Measurements from ENCODE around the gene PRPF40B. TPM values are rescaled to one million over a fixed set of nuclear protein-coding genes. Genes with fewer than 3 reads are reported as not detected.

PRPF40B gene
- total and polyA plus RNA-seq, 2 donors from 2014 or later = 20.1 to 33.3 TPM

- DNase-seq (no peak), FAIRE-seq (no peak)
- TF ChIP-seq, protein P1, sequence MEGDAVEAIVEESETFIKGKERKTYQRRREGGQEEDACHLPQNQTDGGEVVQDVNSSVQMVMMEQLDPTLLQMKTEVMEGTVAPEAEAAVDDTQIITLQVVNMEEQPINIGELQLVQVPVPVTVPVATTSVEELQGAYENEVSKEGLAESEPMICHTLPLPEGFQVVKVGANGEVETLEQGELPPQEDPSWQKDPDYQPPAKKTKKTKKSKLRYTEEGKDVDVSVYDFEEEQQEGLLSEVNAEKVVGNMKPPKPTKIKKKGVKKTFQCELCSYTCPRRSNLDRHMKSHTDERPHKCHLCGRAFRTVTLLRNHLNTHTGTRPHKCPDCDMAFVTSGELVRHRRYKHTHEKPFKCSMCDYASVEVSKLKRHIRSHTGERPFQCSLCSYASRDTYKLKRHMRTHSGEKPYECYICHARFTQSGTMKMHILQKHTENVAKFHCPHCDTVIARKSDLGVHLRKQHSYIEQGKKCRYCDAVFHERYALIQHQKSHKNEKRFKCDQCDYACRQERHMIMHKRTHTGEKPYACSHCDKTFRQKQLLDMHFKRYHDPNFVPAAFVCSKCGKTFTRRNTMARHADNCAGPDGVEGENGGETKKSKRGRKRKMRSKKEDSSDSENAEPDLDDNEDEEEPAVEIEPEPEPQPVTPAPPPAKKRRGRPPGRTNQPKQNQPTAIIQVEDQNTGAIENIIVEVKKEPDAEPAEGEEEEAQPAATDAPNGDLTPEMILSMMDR (IDR thresholded peaks at IDR 0.05; ENCODE audit: borderline replicate concordance, extremely low read depth, insufficient read depth) = no peak
- Histone ChIP-seq H3K27ac (ENCODE audit: low read depth in 2 of 2, low read length in 2 of 2) (no peak overlapping the region), H3K36me3 (ENCODE audit: control insufficient read depth in 2 of 3, insufficient read depth in 3 of 3, low read length in 3 of 3) (no peaks in the 10 kb centered on the region), H3K4me1 (ENCODE audit: control insufficient read depth in 2 of 3, insufficient read depth in 2 of 3, low read depth in 1 of 3, low read length in 3 of 3) (peaks cover 0 to 8% (median 4%) of the 10 kb centered on the region in 3 donors), H3K9ac (ENCODE audit: low read length in 3 of 3) (no peak overlapping the region), H3K9me3 (ENCODE audit: control insufficient read depth in 2 of 3, insufficient read depth in 1 of 3, low read length in 3 of 3) (no peaks in the 10 kb centered on the region), H3K4me3 (ENCODE audit: low read length in 3 of 3) (no peak overlapping the region), H3K27me3 (ENCODE audit: control insufficient read depth, insufficient read depth, low read length) (no peaks in the 10 kb centered on the region)
- intact Hi-C loops (cut with DNase I) = no loop called here
Measured at GRCh38 chr12:49587174-49587908, 36.0 kb upstream of the PRPF40B start.

- no peaks in the 10 kb centered on the region for H3K9me3 ChIP-seq (ENCODE audit: control insufficient read depth in 2 of 3, insufficient read depth in 1 of 3, low read length in 3 of 3)
- H3K9ac ChIP-seq (ENCODE audit: low read length in 3 of 3) = no peak overlapping the region
- peaks cover 0 to 7% (median 0%) of the 10 kb centered on the region in 3 donors for H3K4me1 ChIP-seq (ENCODE audit: control insufficient read depth in 2 of 3, insufficient read depth in 2 of 3, low read depth in 1 of 3, low read length in 3 of 3)
- H3K27ac ChIP-seq (ENCODE audit: low read depth in 2 of 2, low read length in 2 of 2) = no peak overlapping the region
- H3K27me3 ChIP-seq (ENCODE audit: control insufficient read depth, insufficient read depth, low read length) = no peaks in the 10 kb centered on the region
- no peaks in the 10 kb centered on the region for H3K36me3 ChIP-seq (ENCODE audit: control insufficient read depth in 2 of 3, insufficient read depth in 3 of 3, low read length in 3 of 3)
- intact Hi-C loops (cut with DNase I) = no loop called here
- H3K4me3 ChIP-seq (ENCODE audit: low read length in 3 of 3) = no peak overlapping the region
- TF ChIP-seq, protein P1 (IDR thresholded peaks at IDR 0.05; ENCODE audit: borderline replicate concordance, extremely low read depth, insufficient read depth) = no peak
- DNase-seq (no peak), FAIRE-seq (no peak)
Measured at GRCh38 chr12:49588281-49588680, 35.1 kb upstream of the PRPF40B start.

- Histone ChIP-seq H3K27ac (ENCODE audit: low read depth in 2 of 2, low read length in 2 of 2) (no peak overlapping the region), H3K9ac (ENCODE audit: low read length in 3 of 3) (no peak overlapping the region), H3K4me3 (ENCODE audit: low read length in 3 of 3) (no peak overlapping the region), H3K9me3 (ENCODE audit: control insufficient read depth in 2 of 3, insufficient read depth in 1 of 3, low read length in 3 of 3) (no peaks in the 10 kb centered on the region), H3K27me3 (ENCODE audit: control insufficient read depth, insufficient read depth, low read length) (no peaks in the 10 kb centered on the region), H3K4me1 (ENCODE audit: control insufficient read depth in 2 of 3, insufficient read depth in 2 of 3, low read depth in 1 of 3, low read length in 3 of 3) (peaks cover 0 to 1% (median 0%) of the 10 kb centered on the region in 3 donors), H3K36me3 (ENCODE audit: control insufficient read depth in 2 of 3, insufficient read depth in 3 of 3, low read length in 3 of 3) (no peaks in the 10 kb centered on the region)
- intact Hi-C loops (cut with DNase I) = no loop called here
- TF ChIP-seq, protein P1 (IDR thresholded peaks at IDR 0.05; ENCODE audit: borderline replicate concordance, extremely low read depth, insufficient read depth) = no peak
- FAIRE-seq = no peak
- no peak for DNase-seq
Measured at GRCh38 chr12:49588721-49589516, 34.4 kb upstream of the PRPF40B start.

Data from kidney (tissue), 14 donors.